Uterus (tissue), 2 donors: ENCODE measurements around the gene SLC27A1.

Experiments
- POLR2A ChIP-seq, 2 donors: fragments of 450-650 bp; IDR thresholded peaks; one replicate each; pipeline ENCODE4 v1.6.1; 2016; ENCODE audit warnings: antibody characterized with exemption in 2 of 2, mild to moderate bottlenecking in 1 of 2, moderate library complexity in 1 of 2
- TF ChIP-seq, protein P1 (sequence below), 4 experiments: fragments of 200-600 bp in 2 of 4; fragments of 450-650 bp in 2 of 4; sonication (generic) in 2 of 4; IDR thresholded peaks; one replicate each; pipeline ENCODE4 v1.5.1; 2016 to 2019; ENCODE audit warnings: antibody characterized with exemption in 4 of 4, mild to moderate bottlenecking in 2 of 4, moderate library complexity in 1 of 4

DNA sequence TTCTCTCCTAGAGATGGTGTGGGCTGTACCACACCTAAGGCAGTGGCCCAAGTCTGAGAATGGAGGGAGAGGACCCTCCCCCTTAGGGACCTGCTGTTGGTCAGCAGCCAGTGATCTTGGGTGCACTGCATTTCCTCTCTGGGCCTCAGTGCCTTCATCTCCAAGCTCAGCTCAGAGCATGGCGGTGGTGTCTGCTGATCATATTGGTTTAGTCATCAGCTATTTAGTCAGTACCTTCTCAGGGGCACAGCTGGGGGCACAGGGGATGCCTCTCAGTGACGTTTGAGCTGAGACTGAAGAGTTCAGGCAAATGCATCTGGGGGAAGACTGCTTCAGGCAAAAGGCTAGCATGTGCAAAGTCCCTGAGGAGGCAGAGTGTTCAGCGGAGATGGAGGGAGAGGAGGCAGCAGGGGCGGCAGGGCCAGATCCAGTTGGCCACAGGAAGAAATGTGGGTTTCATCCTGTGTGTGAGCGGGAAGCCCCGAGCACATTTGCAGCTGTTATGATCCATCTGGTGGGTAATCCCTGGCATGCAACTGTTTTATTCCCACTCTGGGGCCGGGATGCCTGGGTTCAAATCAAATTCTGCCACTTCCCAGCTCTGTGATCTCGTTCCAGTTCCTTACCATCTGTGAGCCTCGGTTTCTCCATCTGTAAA is 25.4 kb downstream of the SLC27A1 start:
- TF ChIP-seq, protein P1, sequence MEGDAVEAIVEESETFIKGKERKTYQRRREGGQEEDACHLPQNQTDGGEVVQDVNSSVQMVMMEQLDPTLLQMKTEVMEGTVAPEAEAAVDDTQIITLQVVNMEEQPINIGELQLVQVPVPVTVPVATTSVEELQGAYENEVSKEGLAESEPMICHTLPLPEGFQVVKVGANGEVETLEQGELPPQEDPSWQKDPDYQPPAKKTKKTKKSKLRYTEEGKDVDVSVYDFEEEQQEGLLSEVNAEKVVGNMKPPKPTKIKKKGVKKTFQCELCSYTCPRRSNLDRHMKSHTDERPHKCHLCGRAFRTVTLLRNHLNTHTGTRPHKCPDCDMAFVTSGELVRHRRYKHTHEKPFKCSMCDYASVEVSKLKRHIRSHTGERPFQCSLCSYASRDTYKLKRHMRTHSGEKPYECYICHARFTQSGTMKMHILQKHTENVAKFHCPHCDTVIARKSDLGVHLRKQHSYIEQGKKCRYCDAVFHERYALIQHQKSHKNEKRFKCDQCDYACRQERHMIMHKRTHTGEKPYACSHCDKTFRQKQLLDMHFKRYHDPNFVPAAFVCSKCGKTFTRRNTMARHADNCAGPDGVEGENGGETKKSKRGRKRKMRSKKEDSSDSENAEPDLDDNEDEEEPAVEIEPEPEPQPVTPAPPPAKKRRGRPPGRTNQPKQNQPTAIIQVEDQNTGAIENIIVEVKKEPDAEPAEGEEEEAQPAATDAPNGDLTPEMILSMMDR (IDR thresholded peaks at IDR 0.05), result no peak
- no peak for TF ChIP-seq POLR2A (IDR thresholded peaks at IDR 0.05)
